HepG2 (cell line): ENCODE data around the gene ZKSCAN1. TPM values are rescaled to one million over a fixed set of nuclear protein-coding genes. Genes with fewer than 3 reads are reported as not detected.

Experiments used
- CAMTA2 ChIP-seq: sonication (generic); formaldehyde crosslinking; IDR thresholded peaks from 2 replicates; pipeline ENCODE4 v1.4.0; 2020; ENCODE audit warnings: mild to moderate bottlenecking, missing genetic modification reagents, borderline replicate concordance
- CEBPG ChIP-seq: IDR thresholded peaks from 2 replicates; pipeline ENCODE4 v1.6.1; 2016
- FLYWCH1 ChIP-seq: sonication (generic); formaldehyde crosslinking; IDR thresholded peaks from 2 replicates; pipeline ENCODE4 v1.8.1; 2023; ENCODE audit warnings: mild to moderate bottlenecking, missing genetic modification reagents
- GATA4 ChIP-seq: sonication (generic); IDR thresholded peaks from 2 replicates; pipeline ENCODE4 v1.6.1; 2016; ENCODE audit warnings: antibody characterized with exemption, low read depth, borderline replicate concordance
- HMGA1 ChIP-seq: sonication (generic); formaldehyde crosslinking; conservative IDR thresholded peaks from 2 replicates; pipeline ENCODE4 v1.4.0; 2020; ENCODE audit warnings: missing genetic modification reagents
- HNRNPL ChIP-seq: fragments of 200-400 bp; formaldehyde crosslinking; IDR thresholded peaks from 2 replicates; pipeline ENCODE4 v1.6.1; 2017; ENCODE audit warnings: mild to moderate bottlenecking, low read depth, low read length
- HNRNPUL1 ChIP-seq: fragments of 200-400 bp; formaldehyde crosslinking; IDR thresholded peaks from 2 replicates; pipeline ENCODE4 v1.6.1; 2017; ENCODE audit warnings: low read depth, mild to moderate bottlenecking, low read length, moderate library complexity
- KLF15 ChIP-seq: sonication (generic); formaldehyde crosslinking; IDR thresholded peaks from 2 replicates; pipeline ENCODE4 v1.8.1; 2023; ENCODE audit warnings: borderline replicate concordance, mild to moderate bottlenecking, inconsistent platforms, missing genetic modification reagents, mixed read lengths
- KLF9 ChIP-seq: IDR thresholded peaks from 2 replicates; pipeline ENCODE4 v1.6.1; 2016; ENCODE audit warnings: low read depth
- KMT2B ChIP-seq: IDR thresholded peaks from 2 replicates; pipeline ENCODE4 v1.6.1; 2016; ENCODE audit warnings: missing genetic modification reagents, missing compliant biosample characterization
- NCOA5 ChIP-seq: sonication (generic); formaldehyde crosslinking; IDR thresholded peaks from 2 replicates; pipeline ENCODE4 v1.4.0; 2020; ENCODE audit warnings: missing genetic modification reagents
- NR2F1 ChIP-seq, 2 experiments: fragments of 450-650 bp in 1 of 2; formaldehyde crosslinking in 1 of 2; IDR thresholded peaks; 2 replicates each; pipeline versions ENCODE4 v1.5.0 to v1.6.1; 2016 to 2020; ENCODE audit warnings: mild to moderate bottlenecking in 1 of 2, missing compliant biosample characterization in 1 of 2, missing genetic modification reagents in 1 of 2, moderate library complexity in 1 of 2
- SALL1 ChIP-seq: sonication (generic); formaldehyde crosslinking; IDR thresholded peaks from 2 replicates; pipeline ENCODE4 v1.8.0; 2022; ENCODE audit warnings: mild to moderate bottlenecking, missing genetic modification reagents
- ZBTB3 ChIP-seq: sonication (generic); formaldehyde crosslinking; IDR thresholded peaks from 2 replicates; pipeline ENCODE4 v1.4.0; 2020; ENCODE audit warnings: low read depth, mild to moderate bottlenecking, moderate library complexity, missing genetic modification reagents, borderline replicate concordance
- ZNF292 ChIP-seq: sonication (generic); formaldehyde crosslinking; IDR thresholded peaks from 2 replicates; pipeline ENCODE4 v1.8.1; 2022; ENCODE audit warnings: mild to moderate bottlenecking, low read depth, missing genetic modification reagents, borderline replicate concordance
- ZNF530 ChIP-seq: sonication (generic); formaldehyde crosslinking; IDR thresholded peaks from 2 replicates; pipeline ENCODE4 v1.5.0; 2020; ENCODE audit warnings: low read depth, mild to moderate bottlenecking, missing genetic modification reagents
- polyA plus RNA-seq, 8 experiments: library from polyadenylated mRNA; depleted of rRNA in 3 of 8; stranded (reverse) in 7 of 8; unstranded in 1 of 8; fragments of >200 nt; fragmentation: Illumina TruSeq in 4 of 8; extraction: Trizol in 4 of 8; gene quantifications; 2 replicates each; pipeline versions ENCODE4 v1.2.1 to v1.2.3, GENCODE V29; 2011 to 2016; ENCODE audit warnings: low read depth in 4 of 8, missing spikeins in 1 of 8, mixed read lengths in 1 of 8; ENCODE audit not compliant: insufficient read depth in 1 of 8
- total RNA-seq, 5 experiments: library from RNA; depleted of rRNA; stranded (reverse); fragments of >200 nt; fragmentation: Illumina TruSeq; extraction: Trizol; gene quantifications; 2 replicates each; pipeline ENCODE4 v1.2.3, GENCODE V29; 2016; ENCODE audit warnings: low read depth in 1 of 5
- TF ChIP-seq, protein P1 (sequence below): sonication (generic); formaldehyde crosslinking; IDR thresholded peaks from 2 replicates; pipeline ENCODE4 v1.8.0; 2022; ENCODE audit warnings: missing genetic modification reagents, mild to moderate bottlenecking, inconsistent platforms, borderline replicate concordance
- TF ChIP-seq, protein P2 (sequence below), 2 experiments: sonication (generic) in 1 of 2; formaldehyde crosslinking in 1 of 2; IDR thresholded peaks; 2 replicates each; pipeline versions ENCODE4 v1.4.0 to v1.6.1; 2018 to 2020; ENCODE audit warnings: missing genetic modification reagents in 2 of 2, borderline replicate concordance in 1 of 2, low read depth in 1 of 2, mild to moderate bottlenecking in 1 of 2, missing biosample characterization in 1 of 2
- TF ChIP-seq, protein P3 (sequence below): sonication (generic); formaldehyde crosslinking; IDR thresholded peaks from 2 replicates; pipeline ENCODE4 v1.5.0; 2020; ENCODE audit warnings: missing genetic modification reagents
- TF ChIP-seq, protein P4 (sequence below), 2 experiments: sonication (generic) in 1 of 2; formaldehyde crosslinking in 1 of 2; IDR thresholded peaks; 2 replicates each; pipeline versions ENCODE4 v1.6.1 to v1.9.0; 2014 to 2022; ENCODE audit warnings: antibody characterized with exemption in 1 of 2, borderline replicate concordance in 1 of 2, inconsistent platforms in 1 of 2, low read depth in 1 of 2, missing genetic modification reagents in 1 of 2

The ZKSCAN1 gene
- total and polyA plus RNA-seq, 2 of the 13 experiments (the other 11 are each of a cell fraction or from before 2014, with no cell fraction given): 46.4 to 60.6 TPM

DNA sequence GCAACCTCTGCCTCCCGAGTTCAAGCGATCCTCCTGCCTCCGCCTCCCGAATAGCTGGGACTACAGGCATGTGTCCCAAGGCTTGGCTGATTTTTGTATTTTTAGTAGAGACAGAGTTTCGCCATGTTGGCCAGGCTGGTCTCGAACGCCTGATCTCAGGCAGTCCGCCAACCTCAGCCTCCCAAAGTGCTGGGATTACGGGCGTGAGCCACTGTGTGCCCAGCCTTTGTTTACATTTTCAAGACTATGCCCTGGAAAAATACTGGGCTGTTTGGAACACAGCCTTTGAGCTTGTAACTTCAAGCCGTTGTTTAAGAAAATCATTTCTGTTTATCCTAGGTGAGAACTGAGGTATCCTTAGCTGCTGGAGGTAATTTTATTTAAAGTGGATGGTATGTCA, 1.9 kb downstream of the ZKSCAN1 start (continued):
- TF ChIP-seq, protein P1, sequence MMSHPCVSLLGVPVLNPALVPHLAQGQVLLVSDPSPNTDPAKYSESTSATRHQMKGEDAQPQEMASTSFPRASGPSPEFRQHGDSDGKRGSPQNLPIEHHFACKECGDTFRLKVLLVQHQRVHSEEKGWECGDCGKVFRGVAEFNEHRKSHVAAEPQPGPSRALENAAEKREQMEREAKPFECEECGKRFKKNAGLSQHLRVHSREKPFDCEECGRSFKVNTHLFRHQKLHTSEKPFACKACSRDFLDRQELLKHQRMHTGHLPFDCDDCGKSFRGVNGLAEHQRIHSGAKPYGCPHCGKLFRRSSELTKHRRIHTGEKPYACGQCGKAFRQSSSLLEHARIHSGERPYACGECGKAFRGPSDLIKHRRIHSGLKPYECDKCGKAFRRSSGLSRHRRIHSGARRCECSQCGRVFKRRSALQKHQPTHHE (CRISPR knock-in tag): no peak
- no peak for TF ChIP-seq KLF9 (CRISPR knock-in tag)
- TF ChIP-seq HNRNPUL1: no peak
- TF ChIP-seq CAMTA2 (CRISPR knock-in tag): no peak
- TF ChIP-seq NR2F1 (CRISPR knock-in tag; IDR thresholded peaks at IDR 0.05): no peak
- TF ChIP-seq ZNF530 (CRISPR knock-in tag): no peak
- peak; percentile 26; the same call in 1 of the 2 replicates for TF ChIP-seq CEBPG (CRISPR knock-in tag)
- no peak for TF ChIP-seq HMGA1
- no peak for TF ChIP-seq HNRNPL
- TF ChIP-seq, protein P2, sequence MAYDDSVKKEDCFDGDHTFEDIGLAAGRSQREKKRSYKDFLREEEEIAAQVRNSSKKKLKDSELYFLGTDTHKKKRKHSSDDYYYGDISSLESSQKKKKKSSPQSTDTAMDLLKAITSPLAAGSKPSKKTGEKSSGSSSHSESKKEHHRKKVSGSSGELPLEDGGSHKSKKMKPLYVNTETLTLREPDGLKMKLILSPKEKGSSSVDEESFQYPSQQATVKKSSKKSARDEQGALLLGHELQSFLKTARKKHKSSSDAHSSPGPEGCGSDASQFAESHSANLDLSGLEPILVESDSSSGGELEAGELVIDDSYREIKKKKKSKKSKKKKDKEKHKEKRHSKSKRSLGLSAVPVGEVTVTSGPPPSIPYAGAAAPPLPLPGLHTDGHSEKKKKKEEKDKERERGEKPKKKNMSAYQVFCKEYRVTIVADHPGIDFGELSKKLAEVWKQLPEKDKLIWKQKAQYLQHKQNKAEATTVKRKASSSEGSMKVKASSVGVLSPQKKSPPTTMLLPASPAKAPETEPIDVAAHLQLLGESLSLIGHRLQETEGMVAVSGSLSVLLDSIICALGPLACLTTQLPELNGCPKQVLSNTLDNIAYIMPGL (CRISPR knock-in tag; IDR thresholded peaks at IDR 0.05; ENCODE audit: borderline replicate concordance in 1 of 2, low read depth in 1 of 2): 0 out of 4 replicates have a peak, but pooled peaks of 1 of the 2 experiments have one; percentile 11
- TF ChIP-seq ZBTB3 (CRISPR knock-in tag): no peak
- TF ChIP-seq KMT2B (CRISPR knock-in tag): no peak
- peak; percentile 76 for TF ChIP-seq SALL1 (CRISPR knock-in tag)
- TF ChIP-seq FLYWCH1 (CRISPR knock-in tag): no peak
- TF ChIP-seq, protein P3, sequence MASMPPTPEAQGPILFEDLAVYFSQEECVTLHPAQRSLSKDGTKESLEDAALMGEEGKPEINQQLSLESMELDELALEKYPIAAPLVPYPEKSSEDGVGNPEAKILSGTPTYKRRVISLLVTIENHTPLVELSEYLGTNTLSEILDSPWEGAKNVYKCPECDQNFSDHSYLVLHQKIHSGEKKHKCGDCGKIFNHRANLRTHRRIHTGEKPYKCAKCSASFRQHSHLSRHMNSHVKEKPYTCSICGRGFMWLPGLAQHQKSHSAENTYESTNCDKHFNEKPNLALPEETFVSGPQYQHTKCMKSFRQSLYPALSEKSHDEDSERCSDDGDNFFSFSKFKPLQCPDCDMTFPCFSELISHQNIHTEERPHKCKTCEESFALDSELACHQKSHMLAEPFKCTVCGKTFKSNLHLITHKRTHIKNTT (CRISPR knock-in tag): no peak
- TF ChIP-seq, protein P4, sequence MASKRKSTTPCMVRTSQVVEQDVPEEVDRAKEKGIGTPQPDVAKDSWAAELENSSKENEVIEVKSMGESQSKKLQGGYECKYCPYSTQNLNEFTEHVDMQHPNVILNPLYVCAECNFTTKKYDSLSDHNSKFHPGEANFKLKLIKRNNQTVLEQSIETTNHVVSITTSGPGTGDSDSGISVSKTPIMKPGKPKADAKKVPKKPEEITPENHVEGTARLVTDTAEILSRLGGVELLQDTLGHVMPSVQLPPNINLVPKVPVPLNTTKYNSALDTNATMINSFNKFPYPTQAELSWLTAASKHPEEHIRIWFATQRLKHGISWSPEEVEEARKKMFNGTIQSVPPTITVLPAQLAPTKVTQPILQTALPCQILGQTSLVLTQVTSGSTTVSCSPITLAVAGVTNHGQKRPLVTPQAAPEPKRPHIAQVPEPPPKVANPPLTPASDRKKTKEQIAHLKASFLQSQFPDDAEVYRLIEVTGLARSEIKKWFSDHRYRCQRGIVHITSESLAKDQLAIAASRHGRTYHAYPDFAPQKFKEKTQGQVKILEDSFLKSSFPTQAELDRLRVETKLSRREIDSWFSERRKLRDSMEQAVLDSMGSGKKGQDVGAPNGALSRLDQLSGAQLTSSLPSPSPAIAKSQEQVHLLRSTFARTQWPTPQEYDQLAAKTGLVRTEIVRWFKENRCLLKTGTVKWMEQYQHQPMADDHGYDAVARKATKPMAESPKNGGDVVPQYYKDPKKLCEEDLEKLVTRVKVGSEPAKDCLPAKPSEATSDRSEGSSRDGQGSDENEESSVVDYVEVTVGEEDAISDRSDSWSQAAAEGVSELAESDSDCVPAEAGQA (IDR thresholded peaks at IDR 0.05; ENCODE audit: low read depth): no peak
- TF ChIP-seq, protein P4 (CRISPR knock-in tag; IDR thresholded peaks at IDR 0.05; ENCODE audit: borderline replicate concordance): no peak
- TF ChIP-seq NCOA5 (CRISPR knock-in tag): no peak
- no peak for TF ChIP-seq KLF15 (CRISPR knock-in tag)
- TF ChIP-seq GATA4: no peak
- TF ChIP-seq ZNF292 (CRISPR knock-in tag): no peak
